HT-29 (cell line): ENCODE results near the gene NLRP8. TPM values are rescaled to one million over a fixed set of nuclear protein-coding genes. Genes with fewer than 3 reads are reported as not detected.
A peak's percentile ranks its signal among the peaks of the same experiment; 100 is the strongest.
"Not testable (repeated sequence)": the region's sequence is repeated elsewhere in the genome, so short reads cannot be mapped to it uniquely, and the experiment has no call there.

ENCODE experiments used
- DNase-seq: peaks from one replicate; pipeline ENCODE4 v3.0.0-alpha.2; 2015; ENCODE audit warnings: low spot score
- total RNA-seq: library from RNA; depleted of rRNA; stranded (reverse); fragments of >200 nt; shearing (Covaris generic); gene quantifications from 2 replicates; pipeline ENCODE4 v1.2.3, GENCODE V29; 2014; rRNA removed

Gene NLRP8
- not detected in 2 replicates for total RNA-seq

- no peak for DNase-seq
These were observed at the start of gene NLRP8 for GRCh38 chr19:55947532-55947931. TSS of gene NLRP8 (plus strand) at chr19:55947832.

GRCh38 chr19:55898911-55899310, 48.7 kb upstream of the NLRP8 start:
- no peak for DNase-seq

- DNase-seq, result no peak
These were observed 46.1 kb upstream of the NLRP8 start for GRCh38 chr19:55901369-55902079.

GRCh38 chr19:55902080-55902751, 45.4 kb upstream of the NLRP8 start:
- no peak for DNase-seq

GRCh38 chr19:55907286-55907685, 40.3 kb upstream of the NLRP8 start:
- no peak for DNase-seq

GRCh38 chr19:55907746-55908145, 39.9 kb upstream of the NLRP8 start:
- no peak for DNase-seq

GRCh38 chr19:55909801-55910200, 37.8 kb upstream of the NLRP8 start:
- DNase-seq, result no peak

GRCh38 chr19:55912916-55913315, 34.7 kb upstream of the NLRP8 start:
- DNase-seq, result no peak

GRCh38 chr19:55913643-55914268, 33.9 kb upstream of the NLRP8 start:
- peak; percentile 67 for DNase-seq

- no peak for DNase-seq
These were observed 24.1 kb upstream of the NLRP8 start for GRCh38 chr19:55923556-55923955.

GRCh38 chr19:55927991-55928390, 19.6 kb upstream of the NLRP8 start:
- DNase-seq, result no peak

- DNase-seq, result not testable (repeated sequence)
These were observed 18.4 kb upstream of the NLRP8 start for GRCh38 chr19:55929258-55929657.

- DNase-seq, result no peak
These were observed 16.6 kb upstream of the NLRP8 start for GRCh38 chr19:55930996-55931515.

- DNase-seq, result no peak
These were observed 15.7 kb upstream of the NLRP8 start, which contains the start of gene NLRP13 for GRCh38 chr19:55931936-55932386. TSS of gene NLRP13 (minus strand) at chr19:55932336. CDS start at chr19:55932311, 25 bp downstream.

GRCh38 chr19:55935206-55935605, 12.4 kb upstream of the NLRP8 start:
- DNase-seq, result no peak

- DNase-seq, result no peak
These were observed 8.4 kb upstream of the NLRP8 start for GRCh38 chr19:55939206-55939605.

- no peak for DNase-seq
These were observed 7.3 kb upstream of the NLRP8 start for GRCh38 chr19:55940306-55940705.

- not testable (repeated sequence) for DNase-seq
These were observed 2.9 kb downstream of the NLRP8 start for GRCh38 chr19:55950566-55950965.

- DNase-seq, result no peak
These were observed 8.8 kb downstream of the NLRP8 start for GRCh38 chr19:55956431-55956830.

GRCh38 chr19:55958356-55958755, 10.7 kb downstream of the NLRP8 start:
- DNase-seq, result peak; percentile 29

GRCh38 chr19:55959996-55960675, 12.5 kb downstream of the NLRP8 start:
- DNase-seq, result no peak

GRCh38 chr19:55962186-55962585, 14.6 kb downstream of the NLRP8 start:
- no peak for DNase-seq
